H1 (cell line): ENCODE measurements around the gene ABCA1. TPM values are rescaled to one million over a fixed set of nuclear protein-coding genes. Genes with fewer than 3 reads are reported as not detected.

Source experiments
- CTCF ChIA-PET: fragments of 300-600 bp; sonication (Branson Sonifier 250); formaldehyde crosslinking; loops from one replicate; lab custom pipeline; 2021; ENCODE audit not compliant: partially characterized antibody; lab: Charles Lee
- POLR2A ChIA-PET: fragments of 300-600 bp; sonication (Branson Sonifier 250); formaldehyde crosslinking; loops from one replicate; lab custom pipeline; 2021; ENCODE audit warnings: inconsistent platforms; ENCODE audit not compliant: partially characterized antibody; lab: Charles Lee
- DNase-seq, 2 experiments: peaks; one replicate each; pipeline versions ENCODE4 v3.0.0 to v3.0.0-alpha.2; 2010 to 2022; ENCODE audit warnings: low spot score in 2 of 2, low read depth in 1 of 2, mixed read lengths in 1 of 2
- FAIRE-seq: peaks from 2 replicates; lab custom pipeline; 2011; peaks lifted over from hg19 to GRCh38; lab: Jason Lieb, UNC
- H2AFZ ChIP-seq: 2 replicates; pipeline ENCODE4 v1.8.1; 2012; ENCODE audit warnings: low read length, inconsistent platforms
- H2AK5ac ChIP-seq: 2 replicates; pipeline ENCODE4 v1.6.1; 2013; ENCODE audit warnings: low read depth, low read length
- H2BK120ac ChIP-seq: replicated peaks from 2 replicates; pipeline ENCODE3; 2013; ENCODE audit warnings: low read depth, low read length, inconsistent platforms
- H2BK12ac ChIP-seq: 2 replicates; pipeline ENCODE4 v1.6.1; 2013; ENCODE audit warnings: low read depth, low read length
- H2BK15ac ChIP-seq: 2 replicates; pipeline ENCODE4 v1.6.1; 2013; ENCODE audit warnings: low read length
- H2BK20ac ChIP-seq: 2 replicates; pipeline ENCODE4 v1.6.1; 2013; ENCODE audit warnings: low read length
- H2BK5ac ChIP-seq: 2 replicates; pipeline ENCODE4 v1.6.1; 2013; ENCODE audit warnings: low read depth, low read length
- H3K14ac ChIP-seq: 2 replicates; pipeline ENCODE4 v1.6.1; 2013; ENCODE audit warnings: inconsistent platforms; ENCODE audit not compliant: insufficient read length
- H3K18ac ChIP-seq: 2 replicates; pipeline ENCODE4 v1.6.1; 2013; ENCODE audit warnings: low read length; ENCODE audit errors: extremely low read depth
- H3K23ac ChIP-seq: 2 replicates; pipeline ENCODE4 v1.6.1; 2013; ENCODE audit warnings: inconsistent platforms; ENCODE audit not compliant: insufficient read length
- H3K23me2 ChIP-seq: 2 replicates; pipeline ENCODE4 v1.6.1; 2013; ENCODE audit warnings: low read depth, low read length
- H3K27ac ChIP-seq: 2 replicates; pipeline ENCODE4 v1.6.1; 2011; ENCODE audit warnings: low read depth, low read length, inconsistent platforms
- H3K27me3 ChIP-seq, 4 experiments: replicated peaks in 1 of 4; 1 replicate in 1 of 4; 2 replicates in 3 of 4; pipeline versions ENCODE4 v1.6.1 to v1.8.1; 2011 to 2013; ENCODE audit warnings: low read length in 3 of 4, mild to moderate bottlenecking in 3 of 4, inconsistent platforms in 2 of 4, mixed read lengths in 2 of 4, moderate library complexity in 1 of 4; ENCODE audit not compliant: control insufficient read depth in 3 of 4, insufficient read depth in 3 of 4; ENCODE audit errors: extremely low read depth in 1 of 4
- H3K36me3 ChIP-seq, 4 experiments: 2 replicates each; pipeline versions ENCODE4 v1.6.1 to v1.8.1; 2011 to 2013; ENCODE audit warnings: mild to moderate bottlenecking in 4 of 4, low read length in 3 of 4, moderate library complexity in 2 of 4, control low read depth in 1 of 4, inconsistent platforms in 1 of 4; ENCODE audit not compliant: insufficient read depth in 4 of 4, control insufficient read depth in 2 of 4
- H3K4ac ChIP-seq: replicated peaks from 2 replicates; pipeline ENCODE3; 2013; ENCODE audit warnings: low read length, low read depth, mixed read lengths, inconsistent platforms; ENCODE audit not compliant: insufficient read length
- H3K4me1 ChIP-seq, 4 experiments: replicated peaks in 1 of 4; 1 replicate in 1 of 4; 2 replicates in 3 of 4; pipeline versions ENCODE4 v1.6.1 to v1.8.1; 2011 to 2013; ENCODE audit warnings: low read length in 3 of 4, inconsistent platforms in 2 of 4, mixed read lengths in 1 of 4; ENCODE audit not compliant: insufficient read depth in 4 of 4, control insufficient read depth in 3 of 4
- H3K4me2 ChIP-seq, 2 experiments: 2 replicates each; pipeline versions ENCODE4 v1.6.1 to v1.8.1; 2011 to 2013; ENCODE audit warnings: low read depth in 2 of 2, low read length in 2 of 2, control low read depth in 1 of 2, inconsistent platforms in 1 of 2, mild to moderate bottlenecking in 1 of 2; ENCODE audit not compliant: insufficient read depth in 1 of 2
- H3K4me3 ChIP-seq, 4 experiments: fragments of 200-600, 300-600 bp in 1 of 4; sonication (generic), shearing (Covaris generic), sonication (Bioruptor Twin) in 1 of 4; 2 replicates each; pipeline versions ENCODE4 v1.5.1 to v1.8.1; 2011 to 2016; ENCODE audit warnings: low read length in 4 of 4, low read depth in 3 of 4, control low read depth in 2 of 4, inconsistent platforms in 2 of 4, mild to moderate bottlenecking in 2 of 4, mixed read lengths in 1 of 4, moderate library complexity in 1 of 4; ENCODE audit not compliant: insufficient read depth in 2 of 4; ENCODE audit errors: extremely low read depth in 1 of 4
- H3K56ac ChIP-seq: replicated peaks from 2 replicates; pipeline ENCODE3; 2013; ENCODE audit warnings: low read depth, mild to moderate bottlenecking, mixed read lengths, low read length, inconsistent platforms; ENCODE audit not compliant: insufficient read length
- H3K79me1 ChIP-seq: 2 replicates; pipeline ENCODE4 v1.6.1; 2013; ENCODE audit warnings: low read depth, low read length, control low read depth
- H3K79me2 ChIP-seq, 2 experiments: 2 replicates each; pipeline versions ENCODE4 v1.6.1 to v1.8.1; 2012 to 2013; ENCODE audit warnings: low read length in 2 of 2, mild to moderate bottlenecking in 2 of 2, inconsistent platforms in 1 of 2; ENCODE audit not compliant: insufficient read depth in 2 of 2, control insufficient read depth in 1 of 2
- H3K9ac ChIP-seq, 4 experiments: replicated peaks in 1 of 4; 1 replicate in 1 of 4; 2 replicates in 3 of 4; pipeline versions ENCODE4 v1.6.1 to v1.8.1; 2011 to 2013; ENCODE audit warnings: low read depth in 3 of 4, low read length in 3 of 4, control low read depth in 2 of 4, mild to moderate bottlenecking in 2 of 4, moderate library complexity in 2 of 4, inconsistent platforms in 1 of 4; ENCODE audit errors: extremely low read depth in 1 of 4
- H3K9me3 ChIP-seq, 2 experiments: 2 replicates each; pipeline versions ENCODE4 v1.6.1 to v1.8.1; 2012 to 2013; ENCODE audit warnings: mild to moderate bottlenecking in 2 of 2, moderate library complexity in 2 of 2, control low read depth in 1 of 2, inconsistent platforms in 1 of 2, low read depth in 1 of 2, low read length in 1 of 2, mixed read lengths in 1 of 2; ENCODE audit not compliant: insufficient read depth in 2 of 2
- H4K20me1 ChIP-seq, 2 experiments: replicated peaks in 1 of 2; 2 replicates each; pipeline versions ENCODE3 to v1.8.1; 2011 to 2013; ENCODE audit warnings: inconsistent platforms in 2 of 2, low read length in 2 of 2, mild to moderate bottlenecking in 1 of 2; ENCODE audit not compliant: insufficient read depth in 2 of 2, control insufficient read depth in 1 of 2
- H4K5ac ChIP-seq: 2 replicates; pipeline ENCODE4 v1.6.1; 2013; ENCODE audit warnings: low read length, low read depth, mixed read lengths, inconsistent platforms; ENCODE audit not compliant: insufficient read length
- H4K8ac ChIP-seq: 2 replicates; pipeline ENCODE4 v1.8.0; 2013; ENCODE audit warnings: mild to moderate bottlenecking, moderate library complexity, low read length, inconsistent platforms; ENCODE audit not compliant: insufficient read depth; ENCODE audit errors: extremely low read depth
- H4K91ac ChIP-seq: replicated peaks from 2 replicates; pipeline ENCODE3; 2013; ENCODE audit warnings: low read length, mixed read lengths, inconsistent platforms; ENCODE audit not compliant: insufficient read length
- NRF1 ChIP-seq: IDR thresholded peaks from 2 replicates; pipeline ENCODE4 v1.6.1; 2011; ENCODE audit warnings: mild to moderate bottlenecking, low read depth, low read length, improper control_type of control experiment
- SP4 ChIP-seq: IDR thresholded peaks from 2 replicates; pipeline ENCODE4 v1.6.1; 2012; ENCODE audit warnings: low read length, inconsistent platforms
- YY1 ChIP-seq: IDR thresholded peaks from 2 replicates; pipeline ENCODE4 v1.6.1; 2011; ENCODE audit warnings: low read depth, mild to moderate bottlenecking, low read length
- WGBS, 2 experiments: shearing (Covaris generic) in 1 of 2; methylation state at CpG; one replicate each; pipeline versions ENCODE4 v1.1.6 to v1.1.7; 2013 to 2015; ENCODE audit warnings: low lambda C conversion rate in 2 of 2, mixed read lengths in 2 of 2, inconsistent platforms in 1 of 2, low coverage in 1 of 2, missing lambda C conversion rate in 1 of 2; ENCODE audit not compliant: insufficient replicate concordance in 2 of 2, insufficient coverage in 1 of 2, insufficient read length in 1 of 2; ENCODE audit errors: extremely low coverage in 1 of 2, missing lambda C conversion rate in 1 of 2; 5-methylcytosine and 5-hydroxymethylcytosine counted together
- polyA plus RNA-seq, 7 experiments: library from polyadenylated mRNA; depleted of rRNA in 3 of 7; stranded (reverse) in 5 of 7; unstranded in 2 of 7; fragments of >200 nt in 5 of 7; fragments of 200-250 nt in 2 of 7; gene quantifications; 1 replicate in 5 of 7; 2 replicates in 1 of 7; 4 replicates in 1 of 7; pipeline versions ENCODE4 v1.2.1 to v1.2.3, GENCODE V29; 2011 to 2013; ENCODE audit warnings: missing spikeins in 2 of 7, mixed read lengths in 2 of 7
- total RNA-seq: library from RNA; stranded (reverse); fragmentation: NEBNext Ultra II Directional; extraction: Animal tissue kit (Norgen Biotek cat#: 25700); gene quantifications from 2 replicates; pipeline ENCODE4 v1.2.1, GENCODE V29; 2021

ABCA1 gene
- total and polyA plus RNA-seq, 2 of the 8 experiments (the other 6 are each of a cell fraction or from before 2014, with no cell fraction given) = 6.9 to 7.8 TPM

DNA sequence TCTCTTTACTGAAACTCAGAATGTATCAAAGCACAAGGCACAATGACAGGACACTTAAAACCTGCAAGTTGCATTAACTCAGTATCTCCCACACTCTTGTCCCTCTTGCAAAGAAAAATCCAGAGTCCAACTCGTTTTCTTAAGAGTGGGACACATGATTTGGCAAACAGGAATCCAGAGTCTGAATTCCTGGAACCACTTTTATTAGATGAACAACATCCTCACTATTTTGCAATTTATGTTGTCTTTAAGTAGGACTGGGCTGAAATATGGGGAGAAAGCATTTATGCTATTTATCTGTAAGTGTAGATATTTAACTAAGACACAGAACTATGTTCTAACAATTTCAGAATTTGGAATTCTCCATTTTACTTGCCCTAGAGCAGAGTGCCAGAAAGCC, 69.1 kb downstream of the ABCA1 start:
- no peak for DNase-seq
- Histone ChIP-seq H3K9ac (no peak overlapping the region), H3K9me3 (no peaks in the 10 kb centered on the region), H3K27ac (no peak overlapping the region), H2BK20ac (no peak overlapping the region), H4K91ac (no peak overlapping the region), H4K5ac (no peak overlapping the region), H2BK5ac (no peak overlapping the region), H2BK12ac (no peak overlapping the region), H3K56ac (no peak overlapping the region), H3K4me2 (no peak overlapping the region), H3K4ac (no peak overlapping the region), H3K36me3 (no peaks in the 10 kb centered on the region; a peak in 4 of 8 replicates), H2AK5ac (no peak overlapping the region), H3K79me1 (no peaks in the 10 kb centered on the region), H4K20me1 (no peaks in the 10 kb centered on the region), H2BK15ac (no peak overlapping the region), H3K23ac (no peak overlapping the region), H3K23me2 (no peaks in the 10 kb centered on the region), H3K14ac (no peak overlapping the region), H3K27me3 (no peaks in the 10 kb centered on the region), H2AFZ (no peak overlapping the region), H3K18ac (no peak overlapping the region), H3K79me2 (no peaks in the 10 kb centered on the region), H3K4me3 (no peak overlapping the region), H4K8ac (no peak overlapping the region), H2BK120ac (no peak overlapping the region), H3K4me1 (peaks cover 7 to 16% (median 13%) of the 10 kb centered on the region in 4 experiments; a peak in 6 of 7 replicates)
- ChIA-PET POLR2A (no interaction called here), CTCF (no interaction called here)
- WGBS, 2 experiments = 86% methylated on average over 1 of the region's 1 CpG; no CpG with 5 or more reads in 1 of the 2 experiments
- no peak for TF ChIP-seq SP4
- no peak for TF ChIP-seq YY1
- no peak for TF ChIP-seq NRF1
- FAIRE-seq = no peak
